A204.1 (cell line): Measurements from ENCODE around the gene DIRAS3.
"Not testable (repeated sequence)": the region's sequence is repeated elsewhere in the genome, so short reads cannot be mapped to it uniquely, and the experiment has no call there.

Experiments used
- FAIRE-seq: peaks from 2 replicates; lab custom pipeline; 2012; peaks lifted over from hg19 to GRCh38; lab: Jason Lieb, UNC

DIRAS3 gene, protein sequence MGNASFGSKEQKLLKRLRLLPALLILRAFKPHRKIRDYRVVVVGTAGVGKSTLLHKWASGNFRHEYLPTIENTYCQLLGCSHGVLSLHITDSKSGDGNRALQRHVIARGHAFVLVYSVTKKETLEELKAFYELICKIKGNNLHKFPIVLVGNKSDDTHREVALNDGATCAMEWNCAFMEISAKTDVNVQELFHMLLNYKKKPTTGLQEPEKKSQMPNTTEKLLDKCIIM

DNA sequence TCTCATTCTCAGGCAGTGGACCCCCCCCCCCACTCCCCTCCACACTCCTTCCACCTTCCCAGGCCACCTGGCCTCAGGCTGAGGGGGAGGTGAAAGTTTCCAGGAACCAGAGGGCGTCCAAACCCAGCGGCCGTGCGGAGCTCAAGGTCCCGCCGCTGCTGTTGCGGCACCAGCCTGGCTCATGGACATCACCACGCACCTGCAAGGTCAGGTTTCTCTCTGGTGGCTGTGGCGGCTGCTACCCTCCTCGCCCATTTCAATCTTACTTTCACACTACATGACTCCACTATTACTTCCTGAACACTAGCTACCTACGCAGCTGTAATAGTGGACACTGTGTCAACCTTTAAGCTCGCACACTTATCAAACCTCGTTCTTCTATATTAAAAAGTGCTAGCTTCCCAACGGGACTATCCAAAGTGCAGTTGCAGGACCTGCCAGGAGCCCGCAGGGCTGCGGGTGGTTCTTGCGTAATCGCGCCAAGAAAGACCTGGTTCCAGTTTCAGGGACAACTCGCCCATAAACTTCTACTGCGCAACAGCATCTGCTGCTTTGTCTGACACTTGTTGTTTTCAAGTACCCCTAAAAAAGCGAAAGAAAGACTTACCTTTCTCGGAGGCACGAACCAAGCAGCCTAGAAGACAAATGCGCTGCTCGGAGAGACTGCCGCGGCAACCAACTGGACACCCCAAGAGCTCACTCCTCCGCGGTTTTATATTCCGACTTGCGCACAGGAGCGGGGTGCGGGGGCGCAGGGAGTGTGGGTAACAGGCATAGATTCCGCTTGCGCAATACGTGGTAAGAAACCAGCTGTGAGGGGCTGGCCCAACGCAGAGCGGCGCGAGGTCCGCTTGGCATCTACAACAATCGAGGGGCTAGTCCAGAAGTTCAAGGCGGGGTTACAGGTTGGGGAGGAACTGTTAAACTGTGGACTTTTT, at the start of gene DIRAS3:
DIRAS3 (minus strand) TSS at position 687 of the 938 bp plus-strand sequence. CDS start 3,330 bp downstream, outside the sequence.
- no peak for FAIRE-seq

DNA sequence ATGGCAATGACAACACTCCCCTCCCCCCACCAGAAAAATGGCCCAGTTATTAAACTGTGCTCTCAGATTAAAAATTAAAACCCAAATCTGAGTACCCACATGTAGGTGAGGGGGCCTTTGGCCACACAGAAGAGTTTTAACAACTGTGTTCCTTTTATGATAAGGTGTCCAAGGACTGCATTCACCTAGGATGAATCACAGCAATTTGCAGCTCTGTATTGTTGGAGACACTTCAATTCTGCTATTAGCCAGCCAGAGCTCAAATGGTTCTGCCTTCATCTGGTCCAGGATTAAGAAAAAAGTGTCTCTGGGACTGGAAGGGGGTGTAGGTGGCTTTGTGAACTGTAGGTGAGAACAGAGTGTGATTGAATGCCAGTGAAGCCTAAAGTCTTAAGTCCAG, 43.3 kb upstream of the DIRAS3 start:
- FAIRE-seq = no peak

DNA sequence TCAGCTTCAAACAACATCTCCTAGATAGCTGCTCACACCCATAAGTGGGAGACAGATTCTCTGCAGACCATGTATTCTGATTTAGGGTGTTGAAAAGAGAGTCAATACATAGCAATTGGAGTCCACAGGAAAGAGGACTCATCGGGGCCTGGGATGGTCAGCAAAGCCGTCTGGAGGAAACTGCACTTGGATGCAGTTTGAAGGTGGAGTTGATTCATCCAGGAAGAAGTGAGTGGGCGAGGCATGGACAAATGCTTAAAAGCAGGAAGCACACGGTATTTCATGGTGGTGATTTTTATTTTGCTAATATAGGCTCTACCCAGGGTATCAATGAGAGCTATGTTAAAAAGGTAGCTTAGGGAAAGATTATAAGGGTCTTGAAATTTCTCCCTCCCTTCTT, 36.8 kb upstream of the DIRAS3 start:
- FAIRE-seq = no peak

DNA sequence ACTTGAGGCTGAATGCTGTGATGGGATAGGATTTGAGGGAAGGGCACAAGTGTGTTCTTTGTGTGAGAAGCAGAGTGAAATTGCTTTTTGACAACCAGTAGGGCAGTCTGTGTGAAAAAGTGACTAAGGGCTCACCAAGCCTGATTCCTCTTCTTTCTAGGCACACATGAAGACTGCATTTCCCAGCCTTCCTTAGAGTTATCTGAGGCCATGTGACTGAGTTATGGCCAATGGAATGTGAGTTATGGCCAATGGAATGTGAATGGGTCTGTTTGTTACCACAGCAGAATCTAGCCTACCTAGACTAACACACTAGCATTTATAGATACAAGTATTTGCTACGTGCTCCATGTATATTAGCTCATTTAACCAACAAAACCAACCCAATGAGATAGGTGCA, 35.3 kb upstream of the DIRAS3 start:
- FAIRE-seq = no peak

DNA sequence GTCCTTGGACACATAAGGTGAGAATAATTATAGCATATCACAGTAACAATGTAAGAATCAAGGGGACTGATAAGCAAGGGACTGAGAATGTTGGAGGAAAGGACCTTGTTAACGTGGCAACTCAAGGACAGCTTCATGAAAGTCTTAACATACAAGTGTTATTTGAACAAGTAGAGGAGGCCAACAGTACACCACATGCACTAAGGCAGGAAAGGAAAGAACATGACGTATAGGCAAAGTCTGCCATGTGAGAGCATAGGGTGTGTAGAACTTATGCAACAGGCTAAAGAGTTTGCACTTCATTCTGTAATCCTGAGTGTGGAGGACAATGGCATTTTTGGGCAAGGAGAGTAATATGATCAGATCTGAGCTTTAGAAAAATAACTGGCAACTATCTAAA, 33.3 kb upstream of the DIRAS3 start:
- no peak for FAIRE-seq

DNA sequence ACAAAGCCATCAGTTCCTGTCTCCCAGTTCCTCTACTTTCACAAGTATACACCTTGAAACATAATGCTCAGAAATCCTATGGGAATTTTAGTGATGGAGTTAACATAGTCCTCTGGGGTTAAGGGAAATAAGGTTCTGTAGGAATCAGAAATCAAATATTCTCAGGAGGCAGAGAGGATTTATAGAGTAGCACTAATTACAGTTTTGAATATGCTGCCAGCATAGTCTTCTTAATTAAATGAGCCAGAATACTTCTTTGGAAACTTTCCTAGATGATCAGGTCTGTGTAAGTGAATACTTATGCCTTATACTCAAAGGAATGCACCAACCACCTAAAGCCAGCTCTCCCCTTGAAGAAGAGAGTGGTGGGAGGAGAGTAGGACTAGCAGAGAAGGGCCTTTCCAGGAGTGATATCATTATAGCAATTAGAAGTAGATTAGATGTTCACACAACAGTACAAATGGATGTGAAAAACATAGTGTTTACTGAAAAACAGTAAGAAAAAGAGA, 31.4 kb upstream of the DIRAS3 start:
- no peak for FAIRE-seq

DNA sequence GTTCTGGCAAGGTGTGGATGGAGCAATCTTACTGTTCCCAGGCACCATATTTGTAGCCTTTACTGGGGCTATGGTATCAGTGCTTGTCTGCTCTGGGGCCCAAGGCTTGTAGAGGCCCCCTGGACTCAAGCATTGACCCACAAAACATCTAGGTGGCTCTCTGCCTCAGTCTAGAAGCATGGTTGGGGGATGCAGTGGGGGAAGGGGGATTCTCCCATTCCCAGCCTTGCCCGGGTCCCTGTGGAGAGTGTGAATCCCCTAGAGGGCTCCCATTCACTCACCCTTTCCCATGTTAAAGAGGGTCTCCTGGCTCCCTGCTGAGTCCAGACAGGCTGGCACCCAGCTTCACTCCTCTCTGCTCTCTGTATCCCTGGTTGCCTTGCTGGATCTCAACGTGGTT, 28.2 kb upstream of the DIRAS3 start:
- FAIRE-seq = no peak

DNA sequence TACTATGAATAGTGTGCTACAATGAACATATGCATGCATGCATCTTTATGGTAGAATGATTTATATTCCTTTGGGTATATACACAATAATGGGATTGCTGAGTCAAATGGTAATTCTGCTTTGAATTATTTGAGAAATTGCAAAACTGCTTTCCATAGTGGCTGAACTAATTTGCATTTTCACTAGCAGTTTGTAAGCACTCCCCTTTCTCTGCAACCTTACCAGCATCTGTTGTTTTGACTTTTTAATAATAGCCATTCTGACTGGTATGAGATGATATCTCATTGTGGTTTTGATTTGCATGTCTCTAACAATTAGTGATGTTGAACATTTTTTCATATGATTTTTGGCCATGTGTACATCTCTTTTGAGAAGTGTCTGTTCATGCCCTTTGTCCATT, 24.0 kb upstream of the DIRAS3 start:
- FAIRE-seq = no peak

DNA sequence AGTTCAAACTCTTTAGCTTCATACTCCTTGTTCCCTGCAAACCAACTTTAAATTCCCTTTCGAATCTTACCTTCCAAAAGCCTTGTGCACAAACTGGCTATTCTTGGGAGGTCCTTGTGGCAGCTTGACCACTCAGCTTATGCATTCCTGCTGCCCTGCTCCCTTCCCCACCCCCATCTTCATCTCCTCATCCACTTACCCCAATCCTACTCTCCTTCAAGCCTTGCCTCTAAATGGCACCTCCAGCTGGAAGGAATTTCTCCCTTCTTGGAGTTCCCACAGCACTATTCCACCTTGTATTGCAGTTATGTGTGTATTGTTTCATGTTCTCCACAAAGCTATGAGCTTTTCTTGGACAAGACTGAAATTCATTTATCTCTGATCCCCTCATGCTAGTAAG, 15.3 kb upstream of the DIRAS3 start:
- FAIRE-seq = no peak

DNA sequence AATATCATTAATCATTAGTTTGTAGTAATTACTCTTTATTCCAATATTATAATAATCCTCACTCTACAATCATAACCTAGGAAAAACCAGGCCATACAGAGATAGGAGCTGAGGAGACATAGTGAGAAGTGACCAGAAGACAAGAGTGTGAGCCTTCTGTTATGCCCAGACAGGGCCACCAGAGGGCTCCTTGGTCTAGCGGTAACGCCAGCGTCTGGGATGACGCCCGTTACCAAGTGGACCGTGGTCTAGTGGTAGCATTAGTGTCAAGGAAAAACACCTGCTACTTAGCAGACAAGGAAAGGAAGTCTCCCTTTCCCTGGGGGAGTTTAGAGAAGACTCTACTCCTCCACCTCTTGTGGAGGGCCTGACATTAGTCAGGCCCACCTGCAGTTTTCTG, 7.6 kb upstream of the DIRAS3 start:
- FAIRE-seq = not testable (repeated sequence)

DNA sequence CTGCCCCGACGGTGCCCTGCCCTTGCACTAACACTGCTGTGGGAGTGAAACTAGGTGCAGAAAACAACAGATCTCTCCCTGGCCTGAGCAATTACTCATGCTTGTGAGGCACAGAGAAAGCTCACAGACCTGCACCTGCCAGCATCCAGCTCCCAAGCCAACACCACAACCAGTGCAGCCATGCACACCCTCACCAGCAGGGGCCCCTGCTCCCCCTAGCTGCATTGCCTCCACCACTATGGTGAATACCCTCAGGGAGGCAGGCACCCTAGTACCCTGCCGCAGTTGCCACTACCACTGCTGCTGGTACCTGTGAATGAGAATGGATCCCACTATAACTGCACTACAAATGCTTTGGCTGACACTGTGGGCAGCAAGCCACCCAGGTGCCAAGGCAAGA, 7.1 kb upstream of the DIRAS3 start:
- FAIRE-seq = no peak

DNA sequence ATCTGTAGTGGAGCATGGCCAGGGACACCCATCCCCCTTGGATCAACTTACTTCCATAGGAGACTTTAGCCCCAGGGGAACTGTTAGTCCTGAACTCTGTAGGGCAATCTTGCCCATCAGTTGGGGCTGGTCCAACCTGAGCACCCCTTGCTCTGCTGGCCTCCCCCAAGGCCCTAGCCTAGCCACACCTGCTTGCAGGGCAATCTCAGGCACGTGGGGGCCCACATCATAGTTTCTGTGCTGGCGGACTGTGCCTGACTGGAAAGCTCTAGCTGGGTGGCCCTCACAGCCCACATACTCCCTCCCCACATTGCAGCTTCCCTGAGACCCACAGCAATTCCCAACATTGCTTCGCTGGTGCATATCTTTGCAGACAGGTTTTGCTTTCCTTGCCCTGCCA, 6.6 kb upstream of the DIRAS3 start:
- FAIRE-seq = no peak

DNA sequence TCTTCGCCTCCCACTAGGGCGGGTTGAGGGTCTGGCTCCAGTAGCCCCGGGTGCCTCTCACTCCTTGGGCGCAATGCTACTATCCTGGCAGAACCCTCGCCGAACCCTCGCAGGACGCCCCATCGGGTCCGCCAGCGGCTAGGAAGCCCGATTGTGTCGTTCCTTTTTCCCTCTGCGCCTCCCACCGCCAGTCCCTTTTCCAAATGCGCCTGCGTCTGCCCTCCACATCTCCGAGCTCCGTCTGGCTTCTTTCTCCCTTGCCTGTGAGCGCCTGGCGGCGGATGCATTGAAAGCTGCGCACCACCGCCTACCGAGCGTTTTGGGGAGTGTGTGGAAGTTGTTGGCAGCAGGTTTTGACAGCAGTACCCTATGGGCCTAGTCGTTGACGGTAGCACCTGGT, 1.0 kb upstream of the DIRAS3 start:
- no peak for FAIRE-seq

DNA sequence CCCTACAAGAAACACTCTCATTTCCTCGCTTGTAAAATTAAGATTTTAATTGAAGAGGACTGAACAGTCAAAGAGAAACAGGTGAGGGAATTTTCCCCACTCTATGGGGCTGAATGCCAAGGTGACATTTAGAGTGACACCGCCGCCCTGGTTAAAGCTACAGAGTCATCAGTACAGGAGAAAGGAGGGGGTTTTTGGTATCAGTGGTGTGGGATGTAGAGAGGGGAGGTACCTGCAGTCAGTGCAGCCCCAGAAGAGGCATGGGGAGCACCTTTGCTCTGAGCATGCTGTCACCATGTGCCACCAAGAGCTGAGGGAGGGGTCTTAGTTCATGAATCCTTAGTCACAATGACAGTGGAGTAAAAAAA, 2.8 kb downstream of the DIRAS3 start:
- no peak for FAIRE-seq

DNA sequence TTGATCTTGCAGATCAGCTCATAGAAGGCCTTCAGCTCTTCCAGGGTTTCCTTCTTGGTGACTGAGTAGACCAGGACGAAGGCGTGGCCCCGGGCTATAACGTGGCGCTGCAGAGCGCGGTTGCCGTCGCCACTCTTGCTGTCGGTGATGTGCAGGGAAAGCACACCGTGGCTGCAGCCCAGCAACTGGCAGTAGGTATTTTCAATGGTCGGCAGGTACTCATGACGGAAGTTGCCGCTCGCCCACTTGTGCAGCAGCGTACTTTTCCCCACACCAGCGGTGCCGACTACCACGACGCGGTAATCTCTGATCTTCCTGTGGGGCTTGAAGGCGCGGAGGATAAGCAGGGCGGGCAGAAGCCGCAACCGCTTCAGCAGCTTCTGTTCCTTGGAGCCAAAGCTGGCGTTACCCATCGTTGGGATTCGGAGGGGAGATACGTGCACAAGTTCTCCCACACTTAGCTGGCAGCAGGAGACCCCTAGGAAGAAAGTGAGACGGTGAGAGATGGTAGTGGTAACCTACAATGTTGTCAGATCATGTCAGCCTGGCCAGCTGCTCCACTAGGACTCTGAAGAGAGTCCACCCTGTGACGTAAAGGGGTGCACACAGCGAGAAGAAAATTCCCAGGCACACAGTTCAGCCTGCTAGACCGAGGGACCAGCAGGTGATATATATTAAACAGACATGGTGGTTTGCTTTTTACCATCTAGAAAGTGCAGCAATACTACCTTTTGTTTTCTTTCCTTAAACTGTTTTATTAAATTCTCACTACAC, 3.4 kb downstream of the DIRAS3 start:
- no peak for FAIRE-seq

DNA sequence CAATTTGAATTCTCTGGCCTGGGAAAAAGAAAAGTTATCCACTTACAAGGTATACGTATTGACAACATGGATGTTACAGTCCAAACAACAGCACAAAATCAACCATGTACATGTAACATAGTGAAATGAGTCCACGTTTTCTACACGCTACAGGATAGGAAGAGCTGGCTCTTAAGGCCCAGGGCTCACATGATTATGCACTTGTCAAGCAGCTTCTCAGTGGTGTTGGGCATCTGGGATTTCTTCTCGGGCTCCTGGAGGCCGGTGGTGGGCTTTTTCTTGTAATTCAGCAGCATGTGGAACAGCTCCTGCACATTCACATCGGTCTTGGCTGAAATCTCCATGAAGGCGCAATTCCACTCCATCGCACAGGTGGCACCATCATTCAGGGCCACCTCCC, 4.0 kb downstream of the DIRAS3 start:
- FAIRE-seq = no peak

DNA sequence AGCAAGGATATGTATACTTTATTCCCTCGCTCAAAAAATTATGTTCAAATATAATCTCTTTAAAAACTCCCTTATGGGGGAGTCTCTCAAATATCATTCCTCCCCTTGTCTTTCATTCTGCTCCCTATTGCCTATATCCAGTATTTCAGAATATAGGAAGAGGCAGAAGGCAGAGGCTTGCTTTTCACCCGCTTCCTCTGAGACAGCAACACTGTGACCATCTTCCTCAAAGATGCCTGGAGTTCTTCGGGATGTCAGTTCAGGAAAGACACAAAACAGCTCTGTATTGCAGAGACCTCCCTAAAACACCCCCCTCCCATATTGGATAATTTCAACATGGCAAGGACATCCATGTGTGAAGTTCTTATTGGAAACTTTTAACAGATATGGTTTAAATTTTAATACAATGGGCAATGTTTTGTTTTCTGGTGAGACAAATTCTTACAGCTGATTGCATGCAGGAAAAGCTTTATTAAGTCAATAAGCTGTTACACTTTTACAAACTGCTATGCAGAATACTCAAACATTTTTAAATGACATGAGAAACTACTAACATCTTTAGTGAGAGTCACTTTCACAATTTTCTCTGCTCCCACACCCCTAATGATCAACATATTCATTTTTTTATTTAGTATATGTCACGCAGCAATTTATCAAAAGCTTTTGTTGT, 4.8 kb downstream of the DIRAS3 start:
- FAIRE-seq = no peak

DNA sequence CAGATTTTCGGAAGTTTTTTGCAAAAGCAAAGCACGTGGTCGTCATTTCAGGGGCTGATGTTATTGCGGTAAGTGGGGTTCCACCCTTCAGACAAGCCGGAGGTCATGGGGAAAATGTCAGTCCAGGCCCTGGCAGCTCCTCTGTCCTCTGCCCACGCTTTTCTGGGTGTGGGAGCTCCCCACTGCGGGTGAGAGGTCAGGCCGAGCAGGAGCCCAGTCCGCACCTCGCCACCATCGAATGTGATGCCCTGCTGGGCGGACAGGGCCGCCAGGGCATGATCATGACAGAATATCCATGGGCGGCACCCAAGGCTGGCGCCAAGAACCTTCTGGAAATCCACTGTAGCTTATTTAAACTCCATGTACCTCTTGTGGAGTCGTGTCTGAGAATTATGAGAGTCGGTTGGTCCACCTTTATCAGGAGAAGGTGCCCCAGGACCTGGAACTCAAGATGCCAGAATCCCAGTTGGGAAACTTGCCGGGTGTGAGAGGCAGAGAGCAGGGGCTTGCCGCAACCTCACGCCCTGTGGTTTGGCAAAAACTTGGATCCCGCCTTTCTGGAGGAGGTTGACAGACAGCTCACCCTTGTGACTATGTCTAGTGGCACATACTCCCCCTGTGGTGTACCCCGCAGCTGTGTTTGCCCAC, 6.9 kb downstream of the DIRAS3 start:
- no peak for FAIRE-seq

DNA sequence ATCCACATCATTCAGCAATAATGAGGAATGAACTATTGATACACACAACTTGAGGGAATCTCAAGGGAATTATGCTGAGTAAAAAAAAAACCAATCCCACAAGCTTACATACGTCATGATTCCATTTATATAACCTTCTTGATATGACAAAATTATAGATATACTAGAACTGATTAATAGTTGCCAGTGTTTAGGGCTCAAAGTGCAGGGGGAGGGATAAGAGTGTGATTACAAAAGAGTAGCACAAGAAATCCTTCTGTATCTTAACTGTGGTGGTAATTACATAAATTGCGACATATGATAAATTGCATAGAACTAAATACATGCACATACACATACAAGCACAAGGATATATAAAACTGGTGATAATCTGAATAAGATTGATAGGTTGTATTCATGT, 13.5 kb downstream of the DIRAS3 start:
- FAIRE-seq = no peak

DNA sequence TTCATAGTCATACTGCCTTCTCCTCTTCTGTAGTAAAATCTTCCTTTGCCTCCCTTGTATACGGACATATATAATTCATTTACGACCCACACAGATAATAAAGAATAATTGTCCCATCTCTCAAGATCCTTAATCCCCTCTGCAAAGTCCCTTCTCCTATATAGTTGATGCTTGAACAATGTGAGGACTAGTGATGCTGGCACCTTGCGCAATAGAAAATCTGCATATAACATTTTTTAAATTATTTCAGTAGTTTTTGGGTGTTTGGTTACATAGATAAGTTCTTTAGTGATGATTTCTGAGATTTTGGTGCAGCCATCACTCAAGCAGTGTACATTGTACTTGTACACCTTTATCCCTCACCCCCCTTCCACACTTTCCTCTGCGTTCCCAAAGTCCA, 21.0 kb downstream of the DIRAS3 start:
- FAIRE-seq = no peak

DNA sequence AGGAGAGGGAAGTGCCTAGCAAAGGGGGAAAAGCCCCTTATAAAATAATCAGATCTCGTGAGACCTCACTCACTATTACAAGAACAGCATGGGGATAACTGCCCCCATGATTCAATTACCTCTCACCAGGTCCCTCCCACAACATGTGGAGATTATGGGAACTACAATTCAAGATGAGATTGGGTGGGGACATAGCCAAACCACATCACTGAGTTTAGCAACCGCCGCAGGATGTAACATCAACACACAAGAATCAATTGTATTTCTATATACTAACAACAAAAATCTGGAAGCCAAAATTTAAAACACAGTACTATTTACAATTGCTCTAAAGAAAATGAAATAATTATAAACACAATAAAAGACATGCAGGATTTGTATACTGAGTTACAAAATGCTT, 21.9 kb downstream of the DIRAS3 start:
- no peak for FAIRE-seq
